Measurements from ENCODE around the gene TRAF3. TPM values are rescaled to one million over a fixed set of nuclear protein-coding genes. Genes with fewer than 3 reads are reported as not detected.
"Not testable (repeated sequence)": the region's sequence is repeated elsewhere in the genome, so short reads cannot be mapped to it uniquely, and the experiment has no call there.

The TRAF3 gene
- total RNA-seq, 4 donors from 2014 or later = 15.9 to 24.9 (median 18.6) TPM

- DNase-seq = no peak
- peaks cover 24 to 38% of the 10 kb centered on the region in 2 donors for H3K4me1 ChIP-seq
- whole genome bisulfite sequencing, 2 donors = 73 to 84% methylated on average over 11 of the region's 11 CpGs
- intact Hi-C loops (cut with DNase I) = no loop called here
- TF ChIP-seq POLR2A (IDR thresholded peaks at IDR 0.05) = no peak
- TF ChIP-seq, protein P1, sequence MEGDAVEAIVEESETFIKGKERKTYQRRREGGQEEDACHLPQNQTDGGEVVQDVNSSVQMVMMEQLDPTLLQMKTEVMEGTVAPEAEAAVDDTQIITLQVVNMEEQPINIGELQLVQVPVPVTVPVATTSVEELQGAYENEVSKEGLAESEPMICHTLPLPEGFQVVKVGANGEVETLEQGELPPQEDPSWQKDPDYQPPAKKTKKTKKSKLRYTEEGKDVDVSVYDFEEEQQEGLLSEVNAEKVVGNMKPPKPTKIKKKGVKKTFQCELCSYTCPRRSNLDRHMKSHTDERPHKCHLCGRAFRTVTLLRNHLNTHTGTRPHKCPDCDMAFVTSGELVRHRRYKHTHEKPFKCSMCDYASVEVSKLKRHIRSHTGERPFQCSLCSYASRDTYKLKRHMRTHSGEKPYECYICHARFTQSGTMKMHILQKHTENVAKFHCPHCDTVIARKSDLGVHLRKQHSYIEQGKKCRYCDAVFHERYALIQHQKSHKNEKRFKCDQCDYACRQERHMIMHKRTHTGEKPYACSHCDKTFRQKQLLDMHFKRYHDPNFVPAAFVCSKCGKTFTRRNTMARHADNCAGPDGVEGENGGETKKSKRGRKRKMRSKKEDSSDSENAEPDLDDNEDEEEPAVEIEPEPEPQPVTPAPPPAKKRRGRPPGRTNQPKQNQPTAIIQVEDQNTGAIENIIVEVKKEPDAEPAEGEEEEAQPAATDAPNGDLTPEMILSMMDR (IDR thresholded peaks at IDR 0.05) = no peak
- peaks cover 13% of the 10 kb centered on the region for H3K27me3 ChIP-seq
- no peak overlapping the region for H3K4me3 ChIP-seq (replicated peaks in 1 of 3)
- H3K36me3 ChIP-seq = no peaks in the 10 kb centered on the region
- H3K27ac ChIP-seq = no peak overlapping the region
- H3K9me3 ChIP-seq = no peaks in the 10 kb centered on the region
Measured at GRCh38 chr14:102925646-102926045, 148.4 kb downstream of the TRAF3 start.

DNA sequence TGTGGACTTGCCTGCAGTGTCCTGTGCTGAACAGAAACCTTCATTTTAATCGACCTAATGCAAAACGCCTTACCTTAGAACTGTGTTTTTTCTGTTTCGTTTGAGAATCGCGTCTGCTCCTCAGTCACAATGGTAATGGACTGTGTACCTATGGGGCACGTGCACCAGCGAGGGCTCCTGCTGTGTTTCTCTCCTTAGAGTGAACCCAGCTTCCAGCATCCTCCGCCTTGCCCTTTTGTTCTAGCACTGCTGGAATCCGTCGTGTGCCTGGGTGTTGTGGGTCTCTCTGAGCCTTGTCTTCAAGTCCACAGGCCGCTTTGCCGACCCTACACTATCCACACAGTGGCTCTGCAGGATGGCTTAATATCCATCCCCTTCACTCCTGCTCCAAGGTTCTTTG lies 148.9 kb downstream of the TRAF3 start:
- no peak for TF ChIP-seq POLR2A (IDR thresholded peaks at IDR 0.05)
- TF ChIP-seq, protein P1 (IDR thresholded peaks at IDR 0.05) = no peak
- no peak overlapping the region for H3K4me3 ChIP-seq (replicated peaks in 1 of 3)
- no peak overlapping the region for H3K27ac ChIP-seq
- intact Hi-C loops (cut with DNase I) = no loop called here
- H3K27me3 ChIP-seq = peaks cover 13% of the 10 kb centered on the region
- WGBS, 2 donors = 68 to 72% methylated on average over 12 of the region's 12 CpGs
- peaks cover 24 to 40% of the 10 kb centered on the region in 2 donors for H3K4me1 ChIP-seq
- DNase-seq = no peak
- no peaks in the 10 kb centered on the region for H3K36me3 ChIP-seq
- no peaks in the 10 kb centered on the region for H3K9me3 ChIP-seq

DNA sequence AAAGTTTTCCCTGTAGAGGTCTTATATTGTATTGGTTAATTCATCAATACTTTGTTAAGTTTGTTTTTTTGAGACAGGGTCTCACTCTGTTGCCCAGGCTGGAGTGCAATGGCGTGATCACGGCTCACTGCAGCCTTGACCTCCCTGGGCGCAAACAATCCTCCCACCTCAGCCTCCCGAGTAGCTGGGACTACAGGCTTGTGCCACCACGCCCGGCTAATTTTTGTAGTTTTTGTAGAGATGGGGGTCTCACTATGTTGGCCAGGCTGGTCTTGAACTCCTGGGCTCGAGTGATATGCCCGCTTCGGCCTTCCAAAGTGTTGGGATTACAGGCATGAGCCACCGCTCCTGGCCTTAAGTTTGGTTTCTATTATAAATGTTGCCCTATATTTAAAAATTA lies 149.6 kb downstream of the TRAF3 start:
- WGBS, 2 donors = 96 to 97% methylated on average over 10 of the region's 10 CpGs
- DNase-seq; H3K9me3 ChIP-seq; H3K27ac ChIP-seq; H3K4me3 ChIP-seq (replicated peaks in 1 of 3); H3K36me3 ChIP-seq; intact Hi-C loops (cut with DNase I): not testable (repeated sequence)
- H3K27me3 ChIP-seq = peaks cover 13% of the 10 kb centered on the region
- H3K4me1 ChIP-seq = peaks cover 24 to 40% of the 10 kb centered on the region in 2 donors

DNA sequence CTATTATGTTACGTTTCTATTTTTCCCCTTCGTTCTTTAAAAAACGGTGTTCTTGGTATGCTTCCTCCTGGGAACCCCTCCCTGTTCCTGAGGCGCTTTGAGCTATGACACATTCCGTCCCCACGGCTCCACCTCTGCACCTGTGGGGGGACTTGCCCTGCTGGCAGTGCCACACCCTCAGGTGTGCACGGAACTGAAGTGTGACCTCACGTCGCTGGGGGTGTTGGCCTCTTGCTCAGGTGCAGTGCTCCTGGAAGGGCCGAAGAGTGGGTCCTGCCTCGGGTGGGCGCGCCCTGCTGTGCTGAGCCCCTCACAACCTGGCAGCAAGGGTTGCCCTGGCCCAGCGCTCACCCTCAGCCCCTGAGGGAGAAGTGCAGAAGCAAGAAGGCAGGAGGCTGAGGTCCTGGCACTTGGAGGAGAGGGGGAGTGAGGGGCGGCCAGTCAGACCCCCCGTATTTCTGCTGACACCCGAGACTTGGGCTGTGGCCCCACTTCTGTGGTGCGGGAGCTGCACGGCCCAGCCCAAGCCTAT lies 150.2 kb downstream of the TRAF3 start:
- no peaks in the 10 kb centered on the region for H3K9me3 ChIP-seq
- H3K36me3 ChIP-seq = no peaks in the 10 kb centered on the region
- H3K27me3 ChIP-seq = peaks cover 13% of the 10 kb centered on the region
- no peak overlapping the region for H3K27ac ChIP-seq
- H3K4me3 ChIP-seq (replicated peaks in 1 of 3) = no peak overlapping the region
- DNase-seq = no peak
- H3K4me1 ChIP-seq = peaks cover 24 to 40% of the 10 kb centered on the region in 2 donors
- 68 to 82% methylated on average over 14 to 17 of the region's 19 CpGs for WGBS, 2 donors
- intact Hi-C loops (cut with DNase I) = no loop called here
- TF ChIP-seq, protein P1 (IDR thresholded peaks at IDR 0.05) = no peak
- TF ChIP-seq POLR2A (IDR thresholded peaks at IDR 0.05) = no peak

DNA sequence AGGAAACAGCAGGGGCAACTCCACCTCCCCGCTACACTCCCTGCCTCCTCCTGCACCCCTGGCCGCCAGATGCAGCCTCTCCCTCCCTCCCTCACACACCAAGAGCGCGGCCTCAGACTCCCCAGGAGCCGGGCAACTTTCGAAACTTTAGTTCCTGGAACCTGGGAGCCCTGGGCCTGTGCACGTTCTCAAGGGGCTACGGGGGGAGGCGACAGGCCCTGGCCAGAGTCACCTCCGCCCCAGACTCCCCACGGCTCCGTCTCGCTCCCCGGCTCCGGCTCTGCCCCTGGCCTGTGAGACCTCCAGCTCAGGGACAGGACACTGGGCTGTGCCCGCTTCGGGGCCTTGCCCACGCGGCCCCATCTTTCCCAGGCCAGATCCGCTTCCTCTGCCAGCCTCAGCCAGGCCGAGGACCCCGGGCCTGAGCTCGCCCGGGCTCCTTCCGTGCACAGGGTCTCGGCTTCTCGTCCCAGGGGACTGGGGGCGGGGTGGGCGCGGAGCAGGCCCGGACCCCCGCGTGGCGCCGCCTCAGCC lies 150.7 kb downstream of the TRAF3 start:
- H3K27ac ChIP-seq = no peak overlapping the region
- DNase-seq = no peak
- H3K4me3 ChIP-seq (replicated peaks in 1 of 3) = peak overlapping the region in 2 of 3 donors; percentile 10 to 40
- no peaks in the 10 kb centered on the region for H3K9me3 ChIP-seq
- WGBS, 2 donors = 52 to 55% methylated on average over 13 to 21 of the region's 35 CpGs
- H3K27me3 ChIP-seq = peaks cover 7% of the 10 kb centered on the region
- intact Hi-C loops (cut with DNase I) = no loop called here
- H3K4me1 ChIP-seq = peaks cover 24 to 37% of the 10 kb centered on the region in 2 donors
- no peaks in the 10 kb centered on the region for H3K36me3 ChIP-seq
- TF ChIP-seq, protein P1 (IDR thresholded peaks at IDR 0.05) = no peak
- no peak for TF ChIP-seq POLR2A (IDR thresholded peaks at IDR 0.05)

Data from thyroid gland (tissue), 4 donors.